AG09319 (cell line): ENCODE measurements around the gene RPL29.

Experiments
- DNase-seq: peaks from one replicate; pipeline ENCODE4 v3.0.0-alpha.2; 2010; ENCODE audit warnings: low read depth; ENCODE audit errors: extremely low read depth
- CTCF ChIP-seq: IDR thresholded peaks from 2 replicates; pipeline ENCODE4 v1.5.1; 2011; ENCODE audit warnings: low read depth, mild to moderate bottlenecking, inconsistent platforms, low read length, moderate library complexity

The RPL29 gene

GRCh38 chr3:51966016-51966415 is 29.7 kb downstream of the RPL29 start:
- no peak for TF ChIP-seq CTCF
- DNase-seq = no peak

- DNase-seq = no peak
- no peak for TF ChIP-seq CTCF
Observed at GRCh38 chr3:51964521-51964920, 31.2 kb downstream of the RPL29 start.

GRCh38 chr3:51963951-51964451 is 31.7 kb downstream of the RPL29 start:
- TF ChIP-seq CTCF = no peak
- no peak for DNase-seq

GRCh38 chr3:51962854-51963530 is 32.7 kb downstream of the RPL29 start:
- DNase-seq = no peak
- no peak for TF ChIP-seq CTCF

GRCh38 chr3:51961602-51962569 is 33.8 kb downstream of the RPL29 start:
- TF ChIP-seq CTCF = no peak
- no peak for DNase-seq

GRCh38 chr3:51961011-51961410 is 34.7 kb downstream of the RPL29 start:
- no peak for TF ChIP-seq CTCF

GRCh38 chr3:51960386-51960785 is 35.3 kb downstream of the RPL29 start:
- no peak for TF ChIP-seq CTCF
- no peak for DNase-seq

More at GRCh38 chr3:51961011-51961410, 34.7 kb downstream of the RPL29 start:
- DNase-seq = no peak
